WERI-Rb-1 (cell line): ENCODE measurements around the gene SLIT3.

Source experiments
- DNase-seq: peaks from one replicate; pipeline ENCODE4 v3.0.0-alpha.2; 2020
- H3K27ac ChIP-seq: fragments of 250-450 bp; sonication (Bioruptor Pico); 2 replicates; pipeline ENCODE4 v1.5.1; 2020; ENCODE audit warnings: mild to moderate bottlenecking, moderate library complexity
- H3K27me3 ChIP-seq: fragments of 250-450 bp; sonication (Bioruptor Pico); 2 replicates; pipeline ENCODE4 v1.5.1; 2021; ENCODE audit warnings: mild to moderate bottlenecking, low read depth, moderate library complexity; ENCODE audit not compliant: insufficient read depth, severe bottlenecking
- H3K36me3 ChIP-seq: fragments of 250-450 bp; sonication (Bioruptor Pico); 2 replicates; pipeline ENCODE4 v1.5.1; 2020; ENCODE audit warnings: mild to moderate bottlenecking, moderate library complexity
- H3K4me3 ChIP-seq: 2 replicates; pipeline ENCODE4 v1.5.1; 2011; ENCODE audit warnings: low read depth, mild to moderate bottlenecking, control low read depth, low read length
- H3K9me3 ChIP-seq: fragments of 250-450 bp; sonication (Bioruptor Pico); 2 replicates; pipeline ENCODE4 v1.5.1; 2021; ENCODE audit warnings: mild to moderate bottlenecking, moderate library complexity; ENCODE audit not compliant: severe bottlenecking
- TF ChIP-seq, protein P1 (sequence below): IDR thresholded peaks from 2 replicates; pipeline ENCODE4 v1.5.1; 2011; ENCODE audit warnings: low read depth, mild to moderate bottlenecking, control low read depth, inconsistent platforms, low read length

SLIT3 gene

DNA sequence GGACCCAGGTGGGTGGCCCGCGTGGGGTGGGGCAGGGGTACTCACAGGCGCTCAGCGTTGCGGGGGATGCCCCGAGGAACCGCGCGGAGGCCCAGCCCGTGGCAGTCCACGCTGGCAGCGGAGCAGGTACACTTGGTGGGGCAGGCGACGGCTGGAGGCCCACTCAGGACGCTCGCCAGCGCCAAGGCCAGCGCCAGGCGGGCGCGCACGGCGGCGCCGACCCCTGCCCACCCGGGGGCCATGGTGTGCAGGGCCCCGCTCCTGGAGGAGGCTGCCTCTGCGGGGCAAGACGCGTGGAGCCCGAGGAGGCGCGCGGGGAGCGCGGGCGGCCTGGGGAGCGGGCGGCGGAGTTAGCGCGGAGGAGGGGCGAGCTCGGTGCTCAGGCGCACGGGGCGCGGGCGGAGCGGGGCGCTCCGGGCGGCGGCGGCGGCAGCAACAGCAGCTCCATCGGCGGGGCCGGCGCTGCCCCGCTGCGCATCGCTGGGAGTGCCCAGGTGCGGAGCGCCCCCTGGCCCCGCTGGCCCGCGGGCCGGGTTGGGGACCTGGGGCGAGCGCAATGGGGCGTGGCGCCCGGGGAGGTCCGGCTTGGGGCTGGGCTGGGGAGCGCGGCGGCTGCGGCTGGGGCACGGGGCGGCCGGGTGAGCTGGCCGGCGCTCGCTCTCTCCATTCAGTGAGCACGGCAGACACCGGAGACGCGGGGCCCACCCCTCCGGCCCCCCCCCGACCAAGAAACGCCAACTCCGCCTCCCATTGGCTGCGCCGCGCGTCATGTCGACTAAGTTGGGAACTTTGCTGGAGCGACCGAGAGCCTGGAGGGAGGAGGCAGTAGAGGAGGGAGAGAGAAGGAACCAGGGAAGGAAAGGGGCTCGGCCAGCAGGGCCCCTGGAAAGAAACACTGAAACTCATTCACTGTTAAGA lies at the start of gene SLIT3:
TSS of gene SLIT3 (minus strand) at position 672 of the 918 bp plus-strand sequence. CDS start at position 242, 430 bp downstream.
- H3K27ac ChIP-seq, result no peak within 1 kb of the TSS
- TF ChIP-seq, protein P1, sequence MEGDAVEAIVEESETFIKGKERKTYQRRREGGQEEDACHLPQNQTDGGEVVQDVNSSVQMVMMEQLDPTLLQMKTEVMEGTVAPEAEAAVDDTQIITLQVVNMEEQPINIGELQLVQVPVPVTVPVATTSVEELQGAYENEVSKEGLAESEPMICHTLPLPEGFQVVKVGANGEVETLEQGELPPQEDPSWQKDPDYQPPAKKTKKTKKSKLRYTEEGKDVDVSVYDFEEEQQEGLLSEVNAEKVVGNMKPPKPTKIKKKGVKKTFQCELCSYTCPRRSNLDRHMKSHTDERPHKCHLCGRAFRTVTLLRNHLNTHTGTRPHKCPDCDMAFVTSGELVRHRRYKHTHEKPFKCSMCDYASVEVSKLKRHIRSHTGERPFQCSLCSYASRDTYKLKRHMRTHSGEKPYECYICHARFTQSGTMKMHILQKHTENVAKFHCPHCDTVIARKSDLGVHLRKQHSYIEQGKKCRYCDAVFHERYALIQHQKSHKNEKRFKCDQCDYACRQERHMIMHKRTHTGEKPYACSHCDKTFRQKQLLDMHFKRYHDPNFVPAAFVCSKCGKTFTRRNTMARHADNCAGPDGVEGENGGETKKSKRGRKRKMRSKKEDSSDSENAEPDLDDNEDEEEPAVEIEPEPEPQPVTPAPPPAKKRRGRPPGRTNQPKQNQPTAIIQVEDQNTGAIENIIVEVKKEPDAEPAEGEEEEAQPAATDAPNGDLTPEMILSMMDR, result no peak
- H3K4me3 ChIP-seq, result no peak within 1 kb of the TSS

DNA sequence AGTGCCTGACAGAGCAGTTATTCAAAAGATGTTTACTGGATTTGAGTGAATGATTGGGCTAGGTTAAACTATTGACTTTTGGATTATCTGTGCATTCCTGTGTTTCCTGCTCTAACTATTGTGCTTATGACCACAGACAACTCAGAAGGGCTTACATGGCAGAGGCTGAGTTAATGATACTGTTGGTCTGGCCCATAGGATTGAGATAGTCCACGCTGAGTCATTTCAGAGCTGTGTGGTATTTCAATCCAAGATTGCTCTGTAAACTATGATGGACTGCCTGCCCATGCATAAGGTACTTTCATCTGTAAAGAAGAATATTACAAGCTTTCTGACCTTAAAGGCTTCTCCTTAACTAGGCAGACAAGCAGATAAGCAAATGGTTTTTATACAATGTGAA lies 49.1 kb upstream of the SLIT3 start:
- TF ChIP-seq, protein P1, result no peak
- H3K4me3 ChIP-seq, result no peak overlapping the region
- no peaks in the 10 kb centered on the region for H3K36me3 ChIP-seq
- no peak for DNase-seq
- peaks cover 62% of the 10 kb centered on the region for H3K27me3 ChIP-seq
- H3K9me3 ChIP-seq, result no peaks in the 10 kb centered on the region
- H3K27ac ChIP-seq, result no peak overlapping the region

More for the DNA sequence above, at the start of gene SLIT3:
- DNase-seq, result no peak
- peaks cover 89% of the 10 kb centered on the region for H3K27me3 ChIP-seq
- H3K9me3 ChIP-seq, result no peaks in the 10 kb centered on the region
- no peaks in the 10 kb centered on the region for H3K36me3 ChIP-seq

DNA sequence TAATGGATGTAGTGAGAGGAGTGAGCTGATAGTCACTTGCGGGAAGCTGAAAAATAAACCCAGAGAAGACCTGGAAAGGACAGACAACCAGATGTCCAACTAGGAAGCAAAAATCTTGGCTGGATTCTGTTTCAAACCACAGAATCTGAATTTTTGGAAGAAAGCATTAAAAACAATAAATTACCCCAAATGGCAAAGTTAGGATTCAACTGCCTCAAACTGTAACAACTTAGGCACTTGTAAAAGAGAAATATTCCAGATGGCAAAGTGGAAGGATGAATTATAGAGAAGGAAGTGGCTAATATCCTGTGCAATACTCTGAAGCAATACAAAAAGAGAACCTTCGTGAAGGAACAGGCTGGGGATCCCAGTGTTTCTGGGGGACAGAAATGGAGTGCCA lies 46.8 kb upstream of the SLIT3 start:
- DNase-seq, result no peak
- Histone ChIP-seq H3K4me3 (no peak overlapping the region), H3K36me3 (no peaks in the 10 kb centered on the region), H3K27ac (no peak overlapping the region), H3K9me3 (no peaks in the 10 kb centered on the region), H3K27me3 (peaks cover 54% of the 10 kb centered on the region)
- TF ChIP-seq, protein P1, result no peak

DNA sequence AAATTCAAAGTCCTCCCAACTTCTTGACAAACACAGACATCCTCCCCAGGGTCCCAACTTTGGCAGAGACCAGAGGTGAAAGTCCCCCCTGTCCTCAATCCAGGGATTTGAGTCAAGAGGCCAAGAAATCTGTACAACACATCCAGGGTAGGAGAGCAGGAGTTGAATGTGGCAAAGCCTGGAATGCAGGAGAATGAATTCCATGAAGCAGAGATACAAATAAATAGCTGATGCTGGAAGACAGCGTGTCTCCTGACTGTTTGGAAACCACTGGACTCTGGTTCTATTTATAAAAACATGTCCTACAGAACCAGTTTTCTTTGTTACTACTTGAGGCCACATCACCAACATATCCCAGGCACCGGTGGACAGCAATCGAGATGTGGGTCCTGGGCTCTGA lies 43.7 kb upstream of the SLIT3 start:
- no peak overlapping the region for H3K4me3 ChIP-seq
- no peak overlapping the region for H3K27ac ChIP-seq
- H3K36me3 ChIP-seq, result no peaks in the 10 kb centered on the region
- H3K9me3 ChIP-seq, result no peaks in the 10 kb centered on the region
- DNase-seq, result no peak
- peaks cover 58% of the 10 kb centered on the region for H3K27me3 ChIP-seq
- TF ChIP-seq, protein P1, result no peak

DNA sequence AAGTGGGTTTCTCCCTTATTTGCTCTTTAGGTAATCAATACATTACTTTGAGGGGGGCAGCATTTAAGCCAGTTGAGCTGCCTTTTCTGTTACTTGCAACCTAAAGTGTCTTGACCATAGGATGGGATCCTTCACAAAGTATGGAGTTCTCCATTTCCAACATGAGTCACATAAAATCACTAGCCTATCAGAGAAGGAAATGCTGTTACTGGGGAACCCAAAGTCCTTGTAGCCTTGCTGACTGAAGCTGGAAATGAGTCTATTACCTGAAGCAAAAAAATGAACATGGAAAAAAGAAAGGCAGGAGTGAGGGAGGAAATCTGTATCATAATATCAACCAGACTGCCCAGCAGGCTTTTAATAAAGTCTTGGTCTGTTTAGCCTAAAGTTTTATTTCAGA lies 42.8 kb upstream of the SLIT3 start:
- Histone ChIP-seq H3K27me3 (peaks cover 61% of the 10 kb centered on the region), H3K4me3 (no peak overlapping the region), H3K9me3 (no peaks in the 10 kb centered on the region), H3K27ac (no peak overlapping the region), H3K36me3 (no peaks in the 10 kb centered on the region)
- no peak for DNase-seq
- TF ChIP-seq, protein P1, result no peak
